Measurements from ENCODE around the gene ZMYND15.

Gene ZMYND15

DNA sequence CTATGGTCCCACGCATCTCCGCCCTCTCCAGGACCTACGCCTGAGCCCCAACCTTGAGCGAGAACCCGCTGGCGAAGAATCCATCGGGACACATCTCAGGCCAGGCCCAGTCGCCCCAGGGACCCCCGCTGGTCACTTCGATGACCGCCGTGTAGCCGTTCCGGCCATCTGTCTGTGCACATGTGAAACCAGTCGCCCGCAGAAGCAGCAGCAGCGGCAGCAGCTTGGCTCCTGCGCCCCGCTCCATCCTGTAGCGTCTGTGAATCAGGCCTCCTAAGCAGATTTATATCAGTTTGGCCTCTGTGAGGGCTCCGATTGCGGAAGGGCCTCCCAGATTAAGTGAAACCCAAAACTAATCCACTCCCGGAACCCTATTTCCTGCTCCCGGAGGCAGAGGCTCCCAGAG, 46.5 kb downstream of the ZMYND15 start, which contains the start of gene VMO1:
TSS of gene VMO1 (minus strand) at position 259 of the 406 bp plus-strand sequence. CDS start at position 247, 12 bp downstream.
- no peak for DNase-seq (ENCODE audit: low spot score)

DNA sequence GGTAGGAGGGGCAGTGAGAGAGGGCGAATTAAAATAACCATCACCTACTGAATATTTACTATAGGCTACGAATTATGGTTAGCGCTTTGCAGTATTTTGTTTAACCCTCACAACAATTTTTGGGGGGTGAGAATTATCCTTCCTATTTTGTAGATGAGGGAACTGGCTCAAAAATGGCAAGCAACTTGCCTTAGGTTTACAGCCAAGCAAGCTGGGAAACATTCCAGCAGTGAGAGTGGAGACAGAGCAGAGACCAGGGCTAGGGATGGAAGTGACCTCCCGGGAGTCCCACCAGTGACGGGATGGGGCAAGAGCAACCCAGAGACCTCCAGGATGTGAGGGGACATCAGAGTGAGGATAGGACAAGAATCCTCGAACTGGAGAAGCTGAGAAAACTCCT, 46.9 kb downstream of the ZMYND15 start:
- no peak for DNase-seq (ENCODE audit: low spot score)

DNA sequence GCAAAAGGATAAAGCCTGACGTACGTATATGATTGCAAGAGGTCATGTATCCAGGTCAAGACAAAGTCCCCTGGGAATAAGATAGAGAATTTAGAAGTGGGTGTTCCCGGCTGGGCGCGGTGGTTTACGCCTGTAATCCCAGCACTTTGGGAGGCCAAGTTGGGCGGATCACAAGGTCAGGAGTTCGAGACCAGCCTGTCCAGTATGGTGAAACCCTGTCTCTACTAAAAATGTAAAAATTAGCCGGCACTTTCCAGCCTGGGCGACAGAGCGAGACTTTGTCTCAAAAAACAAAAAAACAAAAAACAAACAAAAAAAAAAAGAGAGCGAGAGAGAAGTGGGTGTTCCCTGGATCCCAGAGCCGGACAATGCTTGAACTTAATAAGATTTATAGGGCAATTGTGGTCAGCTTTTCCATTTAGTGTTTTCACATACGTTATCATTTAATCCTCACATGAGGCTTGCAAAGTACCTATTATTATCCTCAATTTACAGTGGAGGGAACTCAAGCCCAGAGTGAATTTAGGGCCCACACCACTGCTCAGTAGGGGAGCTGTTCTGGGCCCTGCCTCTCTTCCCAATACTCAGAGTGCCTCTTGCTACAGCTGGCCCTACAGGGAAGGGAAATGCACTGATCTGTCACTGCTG, 48.6 kb downstream of the ZMYND15 start:
- DNase-seq (ENCODE audit: low spot score) = no peak

DNA sequence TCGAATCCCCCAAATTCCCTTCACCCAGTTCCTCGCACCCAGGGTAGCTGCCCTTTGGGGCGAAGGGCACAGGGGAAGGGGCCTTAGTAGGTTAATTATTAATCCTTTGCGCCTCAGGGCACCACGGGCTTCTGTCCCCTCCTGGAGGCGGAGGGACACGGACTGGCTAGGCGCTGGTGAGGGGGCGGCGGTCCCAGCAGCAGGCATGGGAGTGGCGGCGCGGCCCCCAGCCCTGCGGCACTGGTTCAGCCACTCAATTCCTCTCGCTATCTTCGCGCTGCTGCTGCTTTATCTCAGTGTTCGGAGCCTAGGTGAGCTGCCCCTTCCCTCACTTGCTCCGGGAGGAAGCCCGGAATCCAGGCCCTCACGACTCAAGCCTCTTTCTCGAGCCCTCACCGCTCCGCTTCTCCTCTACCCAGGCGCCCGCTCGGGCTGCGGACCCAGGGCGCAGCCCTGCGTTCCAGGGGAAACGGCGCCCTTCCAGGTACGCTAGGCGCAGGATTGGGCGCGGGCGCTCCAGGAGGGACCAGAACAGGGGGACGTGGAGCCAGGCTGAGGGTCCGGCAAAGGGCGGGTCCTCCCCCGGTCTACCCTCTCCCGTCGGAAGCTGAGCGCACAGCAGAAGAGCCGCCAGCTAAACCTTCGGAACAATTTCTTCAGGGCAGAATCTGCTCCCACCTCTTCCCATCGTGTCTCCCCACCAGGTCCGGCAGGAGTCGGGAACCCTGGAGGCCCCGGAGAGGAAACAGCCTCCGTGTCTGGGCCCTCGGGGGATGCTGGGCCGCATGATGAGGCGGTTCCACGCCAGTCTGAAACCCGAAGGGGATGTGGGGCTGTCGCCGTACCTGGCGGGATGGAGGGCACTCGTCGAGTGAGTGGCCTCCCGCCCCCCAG, 49.4 kb downstream of the ZMYND15 start, which contains the start of gene GLTPD2:
TSS of gene GLTPD2 (plus strand) at position 158 of the 894 bp plus-strand sequence. CDS start at position 206, 48 bp downstream.
- no peak for DNase-seq (ENCODE audit: low spot score)

DNA sequence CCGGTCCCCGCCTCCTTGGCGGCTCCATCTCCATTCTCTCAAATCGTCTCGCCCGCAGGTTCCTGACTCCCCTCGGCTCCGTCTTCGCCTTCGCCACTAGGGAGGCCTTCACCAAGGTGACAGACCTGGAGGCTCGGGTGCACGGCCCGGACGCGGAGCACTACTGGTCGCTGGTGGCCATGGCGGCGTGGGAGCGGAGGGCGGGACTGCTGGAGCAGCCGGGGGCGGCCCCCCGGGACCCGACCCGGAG, 50.0 kb downstream of the ZMYND15 start:
- DNase-seq (ENCODE audit: low spot score) = no peak

DNA sequence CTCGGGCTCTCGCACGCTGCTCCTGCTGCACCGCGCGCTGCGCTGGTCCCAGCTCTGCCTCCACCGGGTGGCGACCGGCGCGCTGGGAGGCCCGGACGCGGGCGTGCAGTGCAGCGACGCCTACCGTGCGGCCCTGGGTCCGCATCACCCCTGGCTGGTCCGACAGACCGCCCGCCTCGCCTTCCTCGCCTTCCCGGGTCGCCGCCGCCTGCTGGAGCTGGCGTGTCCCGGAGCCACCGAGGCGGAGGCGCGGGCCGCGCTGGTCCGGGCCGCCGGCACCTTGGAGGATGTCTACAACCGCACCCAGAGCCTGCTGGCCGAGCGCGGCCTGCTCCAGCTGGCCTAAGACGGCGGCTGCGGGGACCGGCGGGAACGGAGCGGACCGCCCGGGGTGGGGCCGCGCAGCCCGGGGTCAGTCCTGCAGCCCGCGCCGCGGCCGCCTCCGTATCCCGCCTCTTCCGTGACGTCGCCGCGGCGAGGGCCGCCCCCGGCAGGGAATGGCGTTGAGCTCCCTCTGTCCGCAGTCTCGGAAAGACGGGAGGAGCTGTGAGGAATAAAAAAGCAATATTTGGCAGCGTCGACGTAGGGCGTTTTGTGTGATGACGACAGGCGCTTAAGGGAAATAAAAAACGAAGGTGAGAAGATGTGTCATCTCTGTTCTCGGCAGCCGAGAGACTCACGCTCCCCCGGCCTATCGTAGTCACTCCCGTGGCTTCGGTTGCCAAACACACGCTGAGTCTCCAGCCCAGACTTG, 50.5 kb downstream of the ZMYND15 start:
- peak; percentile 74 for DNase-seq (ENCODE audit: low spot score)

DNA sequence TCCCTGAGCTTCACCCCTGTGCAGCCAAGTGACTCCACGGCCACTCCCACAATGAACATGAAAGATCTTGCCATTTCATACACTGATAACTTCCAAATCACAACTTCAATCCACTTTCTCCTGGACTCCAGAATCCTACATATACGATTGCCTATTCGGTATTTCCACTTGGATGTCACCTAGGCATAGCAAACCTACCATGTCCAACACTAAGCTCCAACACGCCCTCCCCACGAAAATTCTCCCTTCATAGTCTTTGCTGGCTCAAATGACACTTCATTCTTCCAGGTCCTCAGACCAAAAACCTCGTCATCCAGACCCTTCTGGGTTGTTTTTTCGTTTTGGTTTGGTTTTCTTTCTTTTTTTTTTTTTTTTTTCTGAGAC, 51.1 kb downstream of the ZMYND15 start:
- no peak for DNase-seq (ENCODE audit: low spot score)

DNA sequence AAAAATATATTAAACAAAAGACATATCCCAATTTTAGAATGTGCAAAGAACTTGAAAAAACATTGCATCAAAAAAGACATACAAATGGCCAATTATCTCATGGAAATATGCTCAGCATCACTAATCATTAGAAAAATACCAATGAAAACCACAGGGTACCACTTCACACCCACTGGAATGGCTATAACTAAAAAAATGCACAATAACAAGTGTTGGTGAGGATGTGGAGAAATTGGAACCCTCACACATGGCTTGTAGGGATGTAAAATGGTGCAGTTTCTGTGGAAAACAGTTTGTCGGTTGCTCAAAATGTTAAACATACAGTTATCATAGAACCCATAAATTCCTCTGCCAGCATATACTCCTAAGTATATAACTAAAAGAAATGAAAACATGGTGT, 55.5 kb downstream of the ZMYND15 start:
- DNase-seq (ENCODE audit: low spot score) = no peak
